Kidney tubule cell (primary cell): ENCODE measurements around the gene HTR5A.
A peak's percentile ranks its signal among the peaks of the same experiment; 100 is the strongest.

Source experiments
- DNase-seq: peaks from one replicate; pipeline ENCODE4 v3.0.0-alpha.2; 2018; ENCODE audit warnings: low spot score

The HTR5A gene

DNA sequence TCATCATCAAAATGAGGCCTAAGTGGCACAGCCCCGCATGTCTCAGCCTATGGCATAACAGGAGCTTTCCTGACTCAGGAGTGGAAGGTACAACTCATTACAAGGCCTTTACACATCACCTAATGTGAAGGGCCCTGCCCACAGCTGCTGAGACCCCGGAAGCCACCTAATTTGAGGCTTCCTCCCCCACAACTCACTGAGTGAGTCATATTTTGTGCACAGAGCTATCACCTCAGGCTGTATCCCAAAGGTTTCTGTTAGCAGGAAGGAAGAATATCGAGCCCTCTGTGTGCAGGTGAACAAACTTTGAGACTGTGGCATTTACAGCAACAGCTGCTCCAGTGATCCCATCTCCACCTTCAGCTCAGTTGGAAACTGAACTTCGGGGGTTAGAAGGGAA, 20.6 kb downstream of the HTR5A start:
- DNase-seq: peak; percentile 72

- DNase-seq: no peak
Measured at GRCh38 chr7:155093596-155093995, 23.5 kb downstream of the HTR5A start.

DNA sequence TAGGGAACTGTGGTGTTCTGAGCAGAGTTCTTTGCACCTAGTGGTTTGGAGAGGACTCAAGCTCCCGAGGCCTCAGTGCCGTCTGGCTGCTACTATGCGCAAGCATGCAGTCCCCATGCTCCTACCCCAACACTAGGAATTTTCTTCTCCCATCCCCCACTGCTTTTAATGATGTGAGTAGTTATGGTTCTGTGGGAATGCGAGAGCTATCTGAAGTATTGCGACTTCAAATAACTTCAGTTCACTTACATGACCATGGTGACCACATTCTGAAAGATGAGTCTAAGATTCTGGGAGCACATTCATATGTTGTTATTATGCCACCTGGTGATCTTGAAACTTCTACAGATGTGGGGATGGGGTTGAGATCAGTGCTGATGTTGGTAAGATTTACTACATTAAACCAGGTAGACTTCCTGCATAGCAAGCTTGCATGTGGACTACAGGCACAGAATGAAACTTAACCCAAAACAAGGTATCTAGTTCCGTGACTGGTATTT, 24.6 kb downstream of the HTR5A start:
- no peak for DNase-seq

- no peak for DNase-seq
Measured at GRCh38 chr7:155097338-155097737, 27.2 kb downstream of the HTR5A start.

DNA sequence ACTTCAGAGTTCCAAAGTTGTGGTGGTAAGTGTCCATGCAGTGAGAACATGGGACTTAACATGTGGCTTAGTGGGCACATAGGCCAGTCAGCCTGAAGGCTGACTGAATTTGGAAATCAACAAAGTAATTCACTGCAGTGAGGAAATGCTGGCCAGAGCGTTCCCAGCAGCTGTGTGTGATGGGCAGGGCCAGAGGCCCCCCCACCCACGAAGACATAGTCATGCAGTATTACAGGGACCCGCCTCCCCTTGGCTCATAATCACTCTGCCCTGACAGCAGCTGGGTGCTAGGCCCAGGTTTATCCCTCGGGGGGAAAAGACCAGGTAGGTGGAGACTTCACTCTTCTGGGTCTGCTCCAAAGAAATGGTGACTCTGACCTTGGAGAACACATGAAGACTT, 33.7 kb downstream of the HTR5A start:
- DNase-seq: no peak

DNA sequence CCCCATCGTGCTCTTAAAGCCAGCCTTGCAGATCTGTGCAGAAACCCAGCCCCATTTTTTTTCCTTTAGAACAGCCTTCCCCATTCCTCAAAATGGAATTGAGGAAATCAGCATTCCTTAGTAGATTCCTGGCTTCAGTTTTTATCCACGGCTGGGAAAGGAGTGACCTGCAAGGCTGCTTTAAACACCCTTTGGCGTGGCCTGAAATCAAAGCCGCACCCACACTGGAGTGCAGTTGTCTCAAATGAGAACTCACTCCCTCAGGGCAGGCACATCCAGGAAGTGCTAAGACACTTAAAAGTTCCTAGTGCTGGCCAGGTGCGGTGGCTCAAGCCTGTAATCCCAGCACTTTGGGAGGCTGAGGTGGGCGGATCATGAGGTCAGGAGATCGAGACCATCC, 34.8 kb downstream of the HTR5A start:
- no peak for DNase-seq

DNA sequence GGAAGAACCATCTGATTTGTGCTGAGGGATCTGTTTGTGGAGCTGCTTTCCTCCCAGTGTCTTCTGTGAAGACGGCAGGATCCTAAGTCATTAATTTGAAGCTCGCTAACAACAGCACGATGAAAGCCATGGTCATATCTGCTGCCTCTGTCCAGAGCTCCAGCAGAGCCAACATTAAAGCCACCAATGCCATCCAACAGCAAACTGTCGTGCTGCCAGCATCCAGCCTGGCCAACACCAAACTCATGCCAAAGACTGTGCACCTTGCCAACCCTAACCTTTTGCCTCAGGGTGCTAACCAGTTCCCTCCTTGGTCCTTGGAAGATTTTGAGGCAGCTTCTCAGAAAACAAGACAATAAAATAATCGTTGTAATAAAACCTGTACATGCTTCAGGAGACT, 36.2 kb downstream of the HTR5A start:
- no peak for DNase-seq

GRCh38 chr7:155107126-155107525, 37.0 kb downstream of the HTR5A start:
- DNase-seq: no peak

- no peak for DNase-seq
Measured at GRCh38 chr7:155108144-155108901, 38.2 kb downstream of the HTR5A start.

GRCh38 chr7:155109121-155109520, 39.0 kb downstream of the HTR5A start:
- no peak for DNase-seq

GRCh38 chr7:155115288-155115687, 45.2 kb downstream of the HTR5A start:
- no peak for DNase-seq

GRCh38 chr7:155119801-155120382, 49.8 kb downstream of the HTR5A start:
- peak; percentile 34 for DNase-seq

- DNase-seq: no peak
Measured at GRCh38 chr7:155120460-155120859, 50.3 kb downstream of the HTR5A start.

- no peak for DNase-seq
Measured at GRCh38 chr7:155122831-155123230, 52.7 kb downstream of the HTR5A start.

GRCh38 chr7:155123413-155123812, 53.3 kb downstream of the HTR5A start:
- DNase-seq: no peak

- DNase-seq: no peak
Measured at GRCh38 chr7:155124706-155125105, 54.6 kb downstream of the HTR5A start.

DNA sequence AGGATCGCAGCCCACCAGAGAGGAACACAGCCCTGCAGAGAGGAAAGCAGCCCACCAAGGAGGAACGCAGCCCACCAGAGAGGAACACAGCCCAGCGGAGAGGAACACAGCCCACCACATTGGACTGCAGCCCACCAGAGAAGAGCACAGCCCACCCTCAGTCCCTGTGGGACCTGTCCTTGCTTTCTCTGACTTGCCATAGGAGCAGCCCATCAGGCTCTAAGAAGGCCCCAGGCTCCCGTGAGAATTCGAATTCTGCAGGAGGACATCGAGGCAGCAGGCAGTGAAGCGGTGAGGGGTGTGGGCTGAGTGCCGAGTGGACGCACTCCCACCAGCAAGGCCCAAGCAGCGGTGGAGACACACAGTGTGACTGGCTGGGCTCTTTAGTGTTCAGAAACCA, 59.1 kb downstream of the HTR5A start:
- no peak for DNase-seq

DNA sequence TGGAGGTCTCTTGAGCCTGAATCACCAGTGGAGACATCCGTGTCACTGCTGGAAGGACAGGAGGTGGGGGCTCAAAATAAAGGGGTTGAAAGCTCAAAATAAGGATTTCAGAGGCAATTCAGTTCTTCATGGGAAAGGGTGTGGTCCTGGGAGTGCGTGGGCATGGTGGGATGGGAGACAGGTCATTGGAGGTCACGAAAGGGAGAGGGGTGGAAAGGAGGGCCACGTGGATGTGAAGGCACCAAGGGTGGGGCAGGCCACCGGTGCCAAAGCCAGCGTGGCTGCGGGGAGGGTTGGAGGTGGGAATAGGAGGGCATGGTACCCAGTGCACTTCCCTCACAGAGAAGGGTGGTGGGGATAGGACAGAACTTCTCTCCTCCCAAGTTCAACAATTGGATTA, 59.7 kb downstream of the HTR5A start:
- DNase-seq: no peak

DNA sequence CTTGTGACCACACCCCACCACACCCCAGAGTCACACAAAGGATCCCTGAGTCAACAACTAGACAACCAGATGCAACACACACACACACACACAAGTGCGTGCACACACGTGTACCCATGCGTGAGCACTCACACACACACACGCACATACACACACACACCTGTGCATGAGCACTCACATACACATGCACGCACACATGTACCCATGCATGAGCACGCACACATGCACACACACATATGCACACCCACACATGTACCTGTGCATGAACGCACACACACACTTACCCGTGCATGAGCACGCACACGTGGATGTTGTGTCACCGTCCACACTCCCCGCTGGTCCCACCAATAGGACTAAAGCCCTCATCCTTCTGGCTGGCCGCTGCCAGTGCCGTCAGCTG, 60.4 kb downstream of the HTR5A start:
- no peak for DNase-seq

DNA sequence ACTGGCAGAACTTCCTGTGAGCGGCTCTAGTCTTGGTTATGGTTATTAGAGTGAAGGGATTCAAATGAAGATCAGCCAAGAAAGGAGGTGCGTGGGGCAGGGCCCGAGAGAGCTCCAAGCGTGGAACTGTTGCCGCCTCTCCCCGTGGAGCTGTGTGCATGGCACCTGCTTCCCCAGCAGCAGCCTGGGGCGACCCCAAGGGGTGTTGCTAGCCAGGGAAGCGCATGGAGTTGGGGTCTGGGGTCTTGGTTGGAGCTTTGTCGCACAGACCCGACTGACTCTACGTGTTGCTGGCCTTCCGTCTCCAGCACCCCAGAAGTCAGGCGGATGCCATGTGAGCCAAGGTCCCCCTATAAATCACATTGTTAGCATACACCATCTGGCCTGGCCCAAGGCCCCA, 61.0 kb downstream of the HTR5A start:
- DNase-seq: no peak

DNA sequence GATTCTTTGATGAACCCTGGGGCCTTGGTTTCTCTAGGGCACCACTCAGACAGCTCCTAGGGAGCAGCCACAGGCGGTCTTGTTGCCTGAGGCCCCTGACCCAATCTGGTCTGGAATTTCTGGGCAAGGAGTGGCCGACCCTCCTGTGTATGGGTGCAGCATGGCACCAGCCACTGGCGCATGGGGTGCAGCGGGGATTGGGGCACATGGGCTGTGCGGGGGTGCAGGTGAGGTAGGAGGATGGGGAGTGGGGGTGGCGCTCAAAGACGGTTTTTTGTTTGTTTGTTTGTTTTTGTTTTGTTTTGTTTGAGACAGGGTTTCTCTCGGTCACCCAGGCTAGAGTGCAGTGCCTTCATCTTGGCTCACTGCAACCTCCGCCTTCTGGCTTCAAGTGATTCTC, 62.3 kb downstream of the HTR5A start:
- DNase-seq: no peak

DNA sequence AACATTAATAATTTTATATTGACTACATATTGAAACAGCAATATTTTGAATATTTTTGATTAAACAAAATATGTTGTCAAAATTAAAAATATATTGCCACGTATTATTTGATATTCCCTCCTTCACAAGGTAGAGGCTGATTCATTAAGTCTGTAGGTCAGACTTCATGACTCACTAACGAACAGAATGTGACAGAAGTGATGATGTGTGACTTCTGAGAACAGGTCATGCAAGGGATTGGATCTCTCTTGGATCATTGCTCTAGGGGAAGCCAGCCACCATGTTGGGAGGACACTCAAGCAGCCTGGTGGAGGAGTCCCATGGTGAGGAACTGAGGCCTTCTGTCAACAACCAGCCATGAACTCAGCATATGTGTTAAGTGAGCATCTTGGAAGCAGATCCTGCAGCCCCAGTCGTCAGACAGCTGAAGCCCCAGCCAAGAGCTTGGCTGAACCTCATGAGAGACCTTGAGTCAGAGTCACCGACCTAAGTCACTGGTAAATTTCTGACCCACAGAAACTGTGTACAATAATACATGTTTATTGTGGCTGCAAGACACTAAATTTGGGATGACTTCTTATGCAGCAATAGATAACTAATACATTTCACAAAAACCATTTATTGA, 66.6 kb downstream of the HTR5A start:
- DNase-seq: peak; percentile 47
